GM12878 (cell line): ENCODE results near the gene PACSIN3.

Source experiments
- DPF2 ChIP-seq: fragments of 450-650 bp; IDR thresholded peaks from 2 replicates; pipeline ENCODE4 v1.6.1; 2017; ENCODE audit warnings: mild to moderate bottlenecking
- EGR1 ChIP-seq, 2 experiments: IDR thresholded peaks; 1 replicate in 1 of 2; 2 replicates in 1 of 2; pipeline ENCODE4 v1.6.1; 2011 to 2012; ENCODE audit warnings: low read depth in 2 of 2, low read length in 2 of 2, borderline replicate concordance in 1 of 2, mild to moderate bottlenecking in 1 of 2, moderate library complexity in 1 of 2
- EP300 ChIP-seq, 2 experiments: fragments of 150-350 bp in 1 of 2; IDR thresholded peaks; 2 replicates each; pipeline ENCODE4 v1.6.1; 2011 to 2012; ENCODE audit warnings: low read depth in 2 of 2, low read length in 2 of 2, borderline replicate concordance in 1 of 2, improper control_type of control experiment in 1 of 2, inconsistent platforms in 1 of 2; ENCODE audit not compliant: control insufficient read depth in 1 of 2
- FOXM1 ChIP-seq: IDR thresholded peaks from 2 replicates; pipeline ENCODE4 v1.6.1; 2012; ENCODE audit warnings: low read depth, mild to moderate bottlenecking, inconsistent platforms, low read length, moderate library complexity
- NFXL1 ChIP-seq: fragments of 450-650 bp; IDR thresholded peaks from 2 replicates; pipeline ENCODE4 v1.6.1; 2017; ENCODE audit warnings: antibody characterized with exemption, mild to moderate bottlenecking, borderline replicate concordance
- POLR2A ChIP-seq: IDR thresholded peaks from 2 replicates; pipeline ENCODE4 v1.6.1; 2011; ENCODE audit warnings: low read depth, mild to moderate bottlenecking, low read length
- SMAD1 ChIP-seq: fragments of 450-650 bp; IDR thresholded peaks from 2 replicates; pipeline ENCODE4 v1.6.1; 2018; ENCODE audit warnings: mild to moderate bottlenecking, low read depth; ENCODE audit not compliant: partially characterized antibody
- SREBF2 ChIP-seq: IDR thresholded peaks from 2 replicates; pipeline ENCODE4 v1.6.1; 2012; ENCODE audit warnings: mild to moderate bottlenecking, low read length
- SRF ChIP-seq, 2 experiments: IDR thresholded peaks; 2 replicates each; pipeline ENCODE4 v1.6.1; 2011; ENCODE audit warnings: low read depth in 2 of 2, low read length in 2 of 2, mild to moderate bottlenecking in 1 of 2, moderate library complexity in 1 of 2
- YY1 ChIP-seq: IDR thresholded peaks from 2 replicates; pipeline ENCODE4 v1.6.1; 2011; ENCODE audit warnings: low read depth, mild to moderate bottlenecking, low read length
- TF ChIP-seq, protein P1 (sequence below): fragments of 450-650 bp; formaldehyde crosslinking; IDR thresholded peaks from 2 replicates; pipeline ENCODE4 v1.4.0; 2020; ENCODE audit warnings: mild to moderate bottlenecking, moderate library complexity
- TF ChIP-seq, protein P2 (sequence below), 3 experiments: IDR thresholded peaks in 2 of 3; conservative IDR thresholded peaks in 1 of 3; 2 replicates each; pipeline ENCODE4 v1.5.1; 2011; ENCODE audit warnings: low read depth in 3 of 3, low read length in 3 of 3, mild to moderate bottlenecking in 3 of 3, control low read depth in 2 of 3, moderate library complexity in 2 of 3, inconsistent platforms in 1 of 3, mixed read lengths in 1 of 3; ENCODE audit not compliant: control insufficient read depth in 2 of 3, insufficient read depth in 1 of 3; ENCODE audit errors: extremely low read depth in 1 of 3
- TF ChIP-seq, protein P3 (sequence below): IDR thresholded peaks from 2 replicates; pipeline ENCODE4 v1.6.1; 2011; ENCODE audit warnings: low read depth, mild to moderate bottlenecking, low read length, moderate library complexity, borderline replicate concordance; ENCODE audit errors: extremely low read depth

DNA sequence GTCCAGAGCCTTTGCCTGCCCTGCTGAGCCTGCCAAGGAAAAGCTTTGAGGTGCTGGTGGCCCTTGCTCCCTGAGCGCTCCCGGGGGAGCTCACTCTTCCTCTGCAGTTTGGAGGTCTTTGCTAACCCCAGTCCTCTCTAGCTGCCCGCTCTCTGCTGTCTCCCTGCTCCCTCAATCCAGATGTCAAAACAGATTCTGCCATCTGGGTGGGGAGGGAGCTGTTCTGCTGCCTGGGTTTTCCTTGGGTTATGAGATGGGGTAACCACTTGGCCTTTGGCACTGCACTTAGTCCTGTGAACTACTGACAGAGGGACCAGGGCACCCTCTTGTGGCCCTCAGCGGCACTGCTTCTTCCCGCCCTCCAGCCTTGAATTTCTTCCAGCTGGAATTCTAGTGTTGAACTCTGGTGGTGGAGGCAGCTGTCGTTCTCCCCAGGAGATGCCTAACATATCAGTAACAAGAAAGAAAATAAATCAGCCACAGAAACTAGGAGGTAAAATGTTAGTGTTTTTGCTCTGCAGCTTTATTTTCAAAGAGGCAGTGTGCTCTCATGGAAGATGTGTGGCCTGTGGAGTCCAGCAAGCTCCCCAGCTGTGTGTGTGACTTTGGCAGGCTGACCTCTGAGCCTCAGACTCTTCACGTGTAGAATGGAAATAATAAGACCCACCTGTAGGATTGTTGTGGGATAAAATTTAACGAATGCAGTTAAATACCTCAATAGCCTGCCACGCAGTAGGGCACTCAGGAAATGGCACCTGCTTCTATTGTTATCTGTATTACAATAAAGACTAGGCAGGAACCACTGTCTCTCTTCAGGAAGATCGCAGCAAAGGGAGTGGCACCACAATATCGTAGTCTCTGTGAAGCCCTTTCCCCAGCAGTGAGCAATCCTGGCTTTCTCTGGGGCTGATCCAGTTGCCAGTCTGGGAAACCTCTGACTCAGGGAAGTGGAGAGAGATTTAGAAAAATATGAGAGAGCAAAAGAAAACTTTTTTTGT is 33.0 kb downstream of the PACSIN3 start:
- TF ChIP-seq DPF2 (no peak), FOXM1 (no peak; the same call in 1 of the 2 replicates), NFXL1 (no peak), EP300 (IDR thresholded peaks at IDR 0.05; ENCODE audit: borderline replicate concordance in 1 of 2, control insufficient read depth in 1 of 2, low read depth in 2 of 2, low read length in 2 of 2) (no peak), EGR1 (IDR thresholded peaks at IDR 0.05; ENCODE audit: borderline replicate concordance in 1 of 2, low read depth in 2 of 2, low read length in 2 of 2) (no peak), SMAD1 (no peak), SREBF2 (no peak), POLR2A (no peak), SRF (IDR thresholded peaks at IDR 0.05; ENCODE audit: low read depth in 2 of 2, low read length in 2 of 2) (no peak), YY1 (peak; percentile 73; the same call in 1 of the 2 replicates)
- TF ChIP-seq, protein P1, sequence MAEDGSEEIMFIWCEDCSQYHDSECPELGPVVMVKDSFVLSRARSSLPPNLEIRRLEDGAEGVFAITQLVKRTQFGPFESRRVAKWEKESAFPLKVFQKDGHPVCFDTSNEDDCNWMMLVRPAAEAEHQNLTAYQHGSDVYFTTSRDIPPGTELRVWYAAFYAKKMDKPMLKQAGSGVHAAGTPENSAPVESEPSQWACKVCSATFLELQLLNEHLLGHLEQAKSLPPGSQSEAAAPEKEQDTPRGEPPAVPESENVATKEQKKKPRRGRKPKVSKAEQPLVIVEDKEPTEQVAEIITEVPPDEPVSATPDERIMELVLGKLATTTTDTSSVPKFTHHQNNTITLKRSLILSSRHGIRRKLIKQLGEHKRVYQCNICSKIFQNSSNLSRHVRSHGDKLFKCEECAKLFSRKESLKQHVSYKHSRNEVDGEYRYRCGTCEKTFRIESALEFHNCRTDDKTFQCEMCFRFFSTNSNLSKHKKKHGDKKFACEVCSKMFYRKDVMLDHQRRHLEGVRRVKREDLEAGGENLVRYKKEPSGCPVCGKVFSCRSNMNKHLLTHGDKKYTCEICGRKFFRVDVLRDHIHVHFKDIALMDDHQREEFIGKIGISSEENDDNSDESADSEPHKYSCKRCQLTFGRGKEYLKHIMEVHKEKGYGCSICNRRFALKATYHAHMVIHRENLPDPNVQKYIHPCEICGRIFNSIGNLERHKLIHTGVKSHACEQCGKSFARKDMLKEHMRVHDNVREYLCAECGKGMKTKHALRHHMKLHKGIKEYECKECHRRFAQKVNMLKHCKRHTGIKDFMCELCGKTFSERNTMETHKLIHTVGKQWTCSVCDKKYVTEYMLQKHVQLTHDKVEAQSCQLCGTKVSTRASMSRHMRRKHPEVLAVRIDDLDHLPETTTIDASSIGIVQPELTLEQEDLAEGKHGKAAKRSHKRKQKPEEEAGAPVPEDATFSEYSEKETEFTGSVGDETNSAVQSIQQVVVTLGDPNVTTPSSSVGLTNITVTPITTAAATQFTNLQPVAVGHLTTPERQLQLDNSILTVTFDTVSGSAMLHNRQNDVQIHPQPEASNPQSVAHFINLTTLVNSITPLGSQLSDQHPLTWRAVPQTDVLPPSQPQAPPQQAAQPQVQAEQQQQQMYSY (CRISPR knock-in tag): no peak
- TF ChIP-seq, protein P2, sequence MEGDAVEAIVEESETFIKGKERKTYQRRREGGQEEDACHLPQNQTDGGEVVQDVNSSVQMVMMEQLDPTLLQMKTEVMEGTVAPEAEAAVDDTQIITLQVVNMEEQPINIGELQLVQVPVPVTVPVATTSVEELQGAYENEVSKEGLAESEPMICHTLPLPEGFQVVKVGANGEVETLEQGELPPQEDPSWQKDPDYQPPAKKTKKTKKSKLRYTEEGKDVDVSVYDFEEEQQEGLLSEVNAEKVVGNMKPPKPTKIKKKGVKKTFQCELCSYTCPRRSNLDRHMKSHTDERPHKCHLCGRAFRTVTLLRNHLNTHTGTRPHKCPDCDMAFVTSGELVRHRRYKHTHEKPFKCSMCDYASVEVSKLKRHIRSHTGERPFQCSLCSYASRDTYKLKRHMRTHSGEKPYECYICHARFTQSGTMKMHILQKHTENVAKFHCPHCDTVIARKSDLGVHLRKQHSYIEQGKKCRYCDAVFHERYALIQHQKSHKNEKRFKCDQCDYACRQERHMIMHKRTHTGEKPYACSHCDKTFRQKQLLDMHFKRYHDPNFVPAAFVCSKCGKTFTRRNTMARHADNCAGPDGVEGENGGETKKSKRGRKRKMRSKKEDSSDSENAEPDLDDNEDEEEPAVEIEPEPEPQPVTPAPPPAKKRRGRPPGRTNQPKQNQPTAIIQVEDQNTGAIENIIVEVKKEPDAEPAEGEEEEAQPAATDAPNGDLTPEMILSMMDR (IDR thresholded peaks at IDR 0.05 in 2 of 3, conservative IDR thresholded peaks at IDR 0.05 in 1 of 3; ENCODE audit: control insufficient read depth in 2 of 3, extremely low read depth in 1 of 3, insufficient read depth in 1 of 3, low read depth in 3 of 3, low read length in 3 of 3): peak; percentile 94 to 99 (median 96); a peak in 5 of 6 replicates
- TF ChIP-seq, protein P3, sequence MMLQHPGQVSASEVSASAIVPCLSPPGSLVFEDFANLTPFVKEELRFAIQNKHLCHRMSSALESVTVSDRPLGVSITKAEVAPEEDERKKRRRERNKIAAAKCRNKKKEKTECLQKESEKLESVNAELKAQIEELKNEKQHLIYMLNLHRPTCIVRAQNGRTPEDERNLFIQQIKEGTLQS: no peak
